ENCODE measurements around the gene DGKZ. TPM values are rescaled to one million over a fixed set of nuclear protein-coding genes. Genes with fewer than 3 reads are reported as not detected.

The DGKZ gene
- total and polyA plus RNA-seq, 4 donors: 15.8 to 61.1 (median 34.8) TPM

- no peak for DNase-seq
- intact Hi-C loops (cut with DNase I): no loop called here
Observed at GRCh38 chr11:46332568-46333393, 14.5 kb upstream of the DGKZ start.

GRCh38 chr11:46333394-46333947, 13.8 kb upstream of the DGKZ start:
- H3K27ac ChIP-seq (ENCODE audit: low read depth in 1 of 2, low read length in 2 of 2): no peak overlapping the region
- no peaks in the 10 kb centered on the region for H3K36me3 ChIP-seq (ENCODE audit: control insufficient read depth in 1 of 2, insufficient read depth in 2 of 2, low read length in 1 of 2)
- intact Hi-C loops (cut with DNase I): no loop called here
- 22 to 23% methylated on average over 25 of the region's 25 CpGs for WGBS, 2 donors
- DNase-seq (no peak), ATAC-seq (ENCODE audit: low FRiP score) (no peak)
- no peaks in the 10 kb centered on the region for H3K9me3 ChIP-seq (ENCODE audit: control insufficient read depth, low read length)
- no peaks in the 10 kb centered on the region for H3K27me3 ChIP-seq (ENCODE audit: control insufficient read depth in 1 of 2, insufficient read depth in 2 of 2, low read length in 1 of 2)
- H3K4me3 ChIP-seq (ENCODE audit: low read length in 2 of 2): no peak overlapping the region
- H3K4me1 ChIP-seq (ENCODE audit: control insufficient read depth in 1 of 2, insufficient read depth in 2 of 2, low read length in 2 of 2): no peaks in the 10 kb centered on the region

More at GRCh38 chr11:46332568-46333393, 14.5 kb upstream of the DGKZ start:
- Histone ChIP-seq H3K4me3 (ENCODE audit: low read length in 2 of 2) (peak overlapping the region in 1 of 2 donors; percentile 32), H3K4me1 (ENCODE audit: control insufficient read depth in 1 of 2, insufficient read depth in 2 of 2, low read length in 2 of 2) (no peaks in the 10 kb centered on the region), H3K9me3 (ENCODE audit: control insufficient read depth, low read length) (no peaks in the 10 kb centered on the region), H3K27me3 (ENCODE audit: control insufficient read depth in 1 of 2, insufficient read depth in 2 of 2, low read length in 1 of 2) (no peaks in the 10 kb centered on the region), H3K36me3 (ENCODE audit: control insufficient read depth in 1 of 2, insufficient read depth in 2 of 2, low read length in 1 of 2) (no peaks in the 10 kb centered on the region), H3K27ac (ENCODE audit: low read depth in 1 of 2, low read length in 2 of 2) (no peak overlapping the region)
- ATAC-seq (ENCODE audit: low FRiP score): peak; percentile 37
- WGBS, 2 donors: 1 to 2% methylated on average over 73 to 99 of the region's 99 CpGs

- WGBS, 2 donors: 94 to 98% methylated on average over 3 of the region's 3 CpGs
- no peak overlapping the region for H3K4me3 ChIP-seq (ENCODE audit: low read length in 2 of 2)
- no peaks in the 10 kb centered on the region for H3K36me3 ChIP-seq (ENCODE audit: control insufficient read depth in 1 of 2, insufficient read depth in 2 of 2, low read length in 1 of 2)
- no peaks in the 10 kb centered on the region for H3K4me1 ChIP-seq (ENCODE audit: control insufficient read depth in 1 of 2, insufficient read depth in 2 of 2, low read length in 2 of 2)
- no peak for DNase-seq
- H3K9me3 ChIP-seq (ENCODE audit: control insufficient read depth, low read length): no peaks in the 10 kb centered on the region
- no peaks in the 10 kb centered on the region for H3K27me3 ChIP-seq (ENCODE audit: control insufficient read depth in 1 of 2, insufficient read depth in 2 of 2, low read length in 1 of 2)
- no peak overlapping the region for H3K27ac ChIP-seq (ENCODE audit: low read depth in 1 of 2, low read length in 2 of 2)
- no peak for ATAC-seq (ENCODE audit: low FRiP score)
- intact Hi-C loops (cut with DNase I): no loop called here
Observed at GRCh38 chr11:46334211-46334610, 13.1 kb upstream of the DGKZ start.

- Histone ChIP-seq H3K36me3 (ENCODE audit: control insufficient read depth in 1 of 2, insufficient read depth in 2 of 2, low read length in 1 of 2) (no peaks in the 10 kb centered on the region), H3K27ac (ENCODE audit: low read depth in 1 of 2, low read length in 2 of 2) (no peak overlapping the region), H3K4me1 (ENCODE audit: control insufficient read depth in 1 of 2, insufficient read depth in 2 of 2, low read length in 2 of 2) (no peaks in the 10 kb centered on the region), H3K27me3 (ENCODE audit: control insufficient read depth in 1 of 2, insufficient read depth in 2 of 2, low read length in 1 of 2) (no peaks in the 10 kb centered on the region), H3K9me3 (ENCODE audit: control insufficient read depth, low read length) (no peaks in the 10 kb centered on the region), H3K4me3 (ENCODE audit: low read length in 2 of 2) (no peak overlapping the region)
- WGBS, 2 donors: 97 to 98% methylated on average over 6 of the region's 6 CpGs
- intact Hi-C loops (cut with DNase I): no loop called here
- ATAC-seq (ENCODE audit: low FRiP score): no peak
- DNase-seq: no peak
Observed at GRCh38 chr11:46335271-46335670, 12.0 kb upstream of the DGKZ start.

- H3K36me3 ChIP-seq (ENCODE audit: control insufficient read depth in 1 of 2, insufficient read depth in 2 of 2, low read length in 1 of 2): no peaks in the 10 kb centered on the region
- no peaks in the 10 kb centered on the region for H3K27me3 ChIP-seq (ENCODE audit: control insufficient read depth in 1 of 2, insufficient read depth in 2 of 2, low read length in 1 of 2)
- intact Hi-C loops (cut with DNase I): no loop called here
- no peaks in the 10 kb centered on the region for H3K9me3 ChIP-seq (ENCODE audit: control insufficient read depth, low read length)
- 88 to 92% methylated on average over 11 of the region's 11 CpGs for WGBS, 2 donors
- no peak overlapping the region for H3K27ac ChIP-seq (ENCODE audit: low read depth in 1 of 2, low read length in 2 of 2)
- ATAC-seq (ENCODE audit: low FRiP score) (no peak), DNase-seq (no peak)
- H3K4me3 ChIP-seq (ENCODE audit: low read length in 2 of 2): no peak overlapping the region
- H3K4me1 ChIP-seq (ENCODE audit: control insufficient read depth in 1 of 2, insufficient read depth in 2 of 2, low read length in 2 of 2): no peaks in the 10 kb centered on the region
Observed at GRCh38 chr11:46335890-46336562, 11.2 kb upstream of the DGKZ start.

GRCh38 chr11:46336563-46337180, 10.6 kb upstream of the DGKZ start:
- no peaks in the 10 kb centered on the region for H3K9me3 ChIP-seq (ENCODE audit: control insufficient read depth, low read length)
- no peaks in the 10 kb centered on the region for H3K4me1 ChIP-seq (ENCODE audit: control insufficient read depth in 1 of 2, insufficient read depth in 2 of 2, low read length in 2 of 2)
- no peaks in the 10 kb centered on the region for H3K27me3 ChIP-seq (ENCODE audit: control insufficient read depth in 1 of 2, insufficient read depth in 2 of 2, low read length in 1 of 2)
- no peak overlapping the region for H3K4me3 ChIP-seq (ENCODE audit: low read length in 2 of 2)
- H3K27ac ChIP-seq (ENCODE audit: low read depth in 1 of 2, low read length in 2 of 2): no peak overlapping the region
- ATAC-seq (ENCODE audit: low FRiP score): no peak
- DNase-seq: no peak
- intact Hi-C loops (cut with DNase I): no loop called here
- WGBS, 2 donors: 93 to 96% methylated on average over 12 of the region's 12 CpGs
- no peaks in the 10 kb centered on the region for H3K36me3 ChIP-seq (ENCODE audit: control insufficient read depth in 1 of 2, insufficient read depth in 2 of 2, low read length in 1 of 2)

- no peak for DNase-seq
Observed at GRCh38 chr11:46337626-46338345, 9.5 kb upstream of the DGKZ start.

GRCh38 chr11:46338636-46338987, 8.7 kb upstream of the DGKZ start:
- Histone ChIP-seq H3K27me3 (ENCODE audit: control insufficient read depth in 1 of 2, insufficient read depth in 2 of 2, low read length in 1 of 2) (no peaks in the 10 kb centered on the region), H3K27ac (ENCODE audit: low read depth in 1 of 2, low read length in 2 of 2) (no peak overlapping the region), H3K4me1 (ENCODE audit: control insufficient read depth in 1 of 2, insufficient read depth in 2 of 2, low read length in 2 of 2) (no peaks in the 10 kb centered on the region), H3K4me3 (ENCODE audit: low read length in 2 of 2) (no peak overlapping the region), H3K9me3 (ENCODE audit: control insufficient read depth, low read length) (no peaks in the 10 kb centered on the region), H3K36me3 (ENCODE audit: control insufficient read depth in 1 of 2, insufficient read depth in 2 of 2, low read length in 1 of 2) (no peaks in the 10 kb centered on the region)
- ATAC-seq (ENCODE audit: low FRiP score) (no peak), DNase-seq (no peak)
- intact Hi-C loops (cut with DNase I): no loop called here
- WGBS, 2 donors: 35 to 41% methylated on average over 9 of the region's 9 CpGs

More at GRCh38 chr11:46337626-46338345, 9.5 kb upstream of the DGKZ start:
- no peaks in the 10 kb centered on the region for H3K36me3 ChIP-seq (ENCODE audit: control insufficient read depth in 1 of 2, insufficient read depth in 2 of 2, low read length in 1 of 2)
- H3K9me3 ChIP-seq (ENCODE audit: control insufficient read depth, low read length): no peaks in the 10 kb centered on the region
- no peak for ATAC-seq (ENCODE audit: low FRiP score)
- intact Hi-C loops (cut with DNase I): no loop called here
- no peak overlapping the region for H3K4me3 ChIP-seq (ENCODE audit: low read length in 2 of 2)
- H3K27ac ChIP-seq (ENCODE audit: low read depth in 1 of 2, low read length in 2 of 2): no peak overlapping the region
- H3K27me3 ChIP-seq (ENCODE audit: control insufficient read depth in 1 of 2, insufficient read depth in 2 of 2, low read length in 1 of 2): no peaks in the 10 kb centered on the region
- WGBS, 2 donors: 87 to 93% methylated on average over 13 of the region's 13 CpGs
- H3K4me1 ChIP-seq (ENCODE audit: control insufficient read depth in 1 of 2, insufficient read depth in 2 of 2, low read length in 2 of 2): no peaks in the 10 kb centered on the region
